Mesendoderm (in vitro differentiated cells): ENCODE data around the gene EVI5. TPM values are rescaled to one million over a fixed set of nuclear protein-coding genes. Genes with fewer than 3 reads are reported as not detected.

Source experiments
- DNase-seq: peaks from one replicate; pipeline ENCODE4 v3.0.0; 2013
- H2AK5ac ChIP-seq: 2 replicates; pipeline ENCODE4 v1.6.1; 2013; ENCODE audit warnings: low read length, inconsistent platforms
- H2BK120ac ChIP-seq: 2 replicates; pipeline ENCODE4 v1.6.1; 2013; ENCODE audit warnings: low read depth, mild to moderate bottlenecking, low read length, moderate library complexity, mixed read lengths
- H2BK15ac ChIP-seq: replicated peaks from 2 replicates; pipeline ENCODE4 v1.6.1; 2013; ENCODE audit warnings: low read depth, mild to moderate bottlenecking, moderate library complexity
- H2BK5ac ChIP-seq: 2 replicates; pipeline ENCODE4 v1.6.1; 2013; ENCODE audit warnings: low read length, inconsistent platforms
- H3K18ac ChIP-seq: 2 replicates; pipeline ENCODE4 v1.6.1; 2013; ENCODE audit warnings: mild to moderate bottlenecking, low read length, mixed read lengths
- H3K23ac ChIP-seq: one replicate; pipeline ENCODE4 v1.6.1; 2013; ENCODE audit warnings: low read length
- H3K27ac ChIP-seq: 2 replicates; pipeline ENCODE4 v1.5.1; 2013; ENCODE audit warnings: low read depth, mild to moderate bottlenecking, inconsistent platforms, low read length, moderate library complexity
- H3K27me3 ChIP-seq: 2 replicates; pipeline ENCODE4 v1.6.1; 2013; ENCODE audit warnings: low read length, control low read depth, mild to moderate bottlenecking, inconsistent platforms; ENCODE audit not compliant: insufficient read depth, poor library complexity
- H3K36me3 ChIP-seq: 2 replicates; pipeline ENCODE4 v1.6.1; 2013; ENCODE audit warnings: low read length, inconsistent platforms; ENCODE audit not compliant: control insufficient read depth, insufficient read depth
- H3K4ac ChIP-seq: one replicate; pipeline ENCODE4 v1.6.1; 2013; ENCODE audit warnings: low read depth, mild to moderate bottlenecking, low read length, moderate library complexity
- H3K4me1 ChIP-seq: 2 replicates; pipeline ENCODE4 v1.6.1; 2013; ENCODE audit warnings: low read depth, low read length, inconsistent platforms; ENCODE audit not compliant: control insufficient read depth
- H3K4me2 ChIP-seq: 2 replicates; pipeline ENCODE4 v1.6.1; 2013; ENCODE audit warnings: low read length
- H3K4me3 ChIP-seq: 2 replicates; pipeline ENCODE4 v1.5.1; 2013; ENCODE audit warnings: mild to moderate bottlenecking, low read length
- H3K56ac ChIP-seq: one replicate; pipeline ENCODE4 v1.6.1; 2013; ENCODE audit warnings: low read length
- H3K79me1 ChIP-seq: 2 replicates; pipeline ENCODE4 v1.6.1; 2013; ENCODE audit warnings: low read length, inconsistent platforms
- H3K79me2 ChIP-seq: 2 replicates; pipeline ENCODE4 v1.6.1; 2013; ENCODE audit warnings: mild to moderate bottlenecking, low read length; ENCODE audit not compliant: control insufficient read depth, insufficient read depth
- H3K9ac ChIP-seq: 2 replicates; pipeline ENCODE4 v1.6.1; 2013; ENCODE audit warnings: low read length, inconsistent platforms
- H4K5ac ChIP-seq: one replicate; pipeline ENCODE4 v1.6.1; 2013; ENCODE audit warnings: low read length
- H4K8ac ChIP-seq: one replicate; pipeline ENCODE4 v1.6.1; 2013; ENCODE audit warnings: low read depth, mild to moderate bottlenecking, control low read depth, low read length, moderate library complexity
- WGBS: extraction: QIAGEN DNeasy Blood & Tissue Kit; methylation state at CpG from one replicate; pipeline ENCODE4 v1.1.7; 2013; ENCODE audit warnings: low lambda C conversion rate, missing lambda C conversion rate; ENCODE audit not compliant: insufficient coverage; ENCODE audit errors: extremely low coverage; 5-methylcytosine and 5-hydroxymethylcytosine counted together
- small RNA-seq: library from polyadenylated mRNA; stranded (forward); fragments of <200 nt; extraction: miRNeasy Mini kit (QIAGEN cat#:217004); gene quantifications from one replicate; pipeline ENCODE3, GENCODE V24; 2013; ENCODE audit not compliant: insufficient read depth

The EVI5 gene

DNA sequence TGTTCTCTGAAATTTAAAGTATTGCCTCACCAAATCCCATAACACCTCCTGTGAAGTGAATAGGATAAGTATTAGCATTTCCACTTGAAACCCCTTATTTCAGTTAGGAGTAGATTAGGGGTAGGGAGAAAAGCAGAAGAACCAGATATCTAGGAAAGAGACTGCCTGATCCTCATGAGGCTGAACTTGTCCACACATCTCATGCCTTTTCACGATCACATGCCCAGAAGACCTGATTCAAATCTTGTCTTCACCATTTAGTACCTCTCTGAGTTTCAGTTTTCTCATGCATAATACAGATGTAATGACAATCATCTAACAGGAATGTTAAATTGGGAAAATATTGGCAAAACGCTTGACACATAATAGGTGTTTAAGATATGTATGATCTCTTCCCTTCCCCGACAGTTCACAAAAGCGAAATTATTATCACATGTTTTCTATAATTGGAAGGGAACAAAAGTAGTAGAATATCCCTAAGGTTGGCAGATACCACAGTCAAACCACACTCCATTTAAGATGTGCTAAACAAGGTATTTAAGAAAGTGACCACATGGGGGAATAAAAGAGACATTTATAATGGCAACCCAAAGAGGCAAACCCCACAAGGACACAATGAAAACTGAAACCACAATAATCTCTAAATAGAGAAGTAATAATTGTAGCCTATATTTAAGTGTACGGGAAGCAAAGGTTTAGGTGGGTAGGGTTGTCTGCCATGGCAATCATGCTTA lies 323.4 kb downstream of the EVI5 start:
- H3K79me2 ChIP-seq, result no peaks in the 10 kb centered on the region
- no peak overlapping the region for H3K9ac ChIP-seq
- no peak overlapping the region for H3K23ac ChIP-seq
- H3K36me3 ChIP-seq, result no peaks in the 10 kb centered on the region
- H4K8ac ChIP-seq, result no peak overlapping the region
- H3K4me2 ChIP-seq, result no peak overlapping the region
- H3K79me1 ChIP-seq, result no peaks in the 10 kb centered on the region
- no peak overlapping the region for H3K18ac ChIP-seq
- no peak for DNase-seq
- H3K27ac ChIP-seq, result no peak overlapping the region
- no peak overlapping the region for H3K4ac ChIP-seq
- no peak overlapping the region for H2BK5ac ChIP-seq
- no peak overlapping the region for H2BK120ac ChIP-seq
- whole genome bisulfite sequencing, result no CpG with 5 or more reads among the region's 5 CpGs
- no peak overlapping the region for H2AK5ac ChIP-seq
- H3K27me3 ChIP-seq, result no peaks in the 10 kb centered on the region
- H2BK15ac ChIP-seq, result no peak overlapping the region
- no peak overlapping the region for H3K4me3 ChIP-seq
- no peak overlapping the region for H3K56ac ChIP-seq
- H4K5ac ChIP-seq, result no peak overlapping the region
- no peaks in the 10 kb centered on the region for H3K4me1 ChIP-seq

DNA sequence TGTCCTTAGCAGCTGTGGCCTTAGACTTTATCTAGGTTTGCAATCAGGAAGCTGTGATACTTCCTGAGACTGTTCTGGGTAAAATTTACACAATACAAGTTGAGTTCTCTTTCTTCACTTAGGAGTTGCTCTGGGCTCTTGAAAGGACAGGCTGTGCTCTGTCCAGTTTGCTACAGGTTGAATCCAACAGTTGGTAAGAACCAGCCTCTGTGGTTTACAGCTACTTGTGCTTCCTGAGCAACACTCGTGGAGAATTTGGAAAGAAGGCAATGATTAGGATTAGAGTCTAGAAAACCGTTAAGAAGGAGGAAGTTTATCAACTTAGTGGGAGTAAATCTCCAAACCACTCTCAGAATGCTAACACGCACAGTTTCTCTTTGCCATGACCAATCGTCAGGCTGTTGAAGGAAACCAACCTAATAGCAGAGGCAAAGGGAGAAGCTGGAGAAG lies 325.0 kb downstream of the EVI5 start:
- Histone ChIP-seq H4K5ac (no peak overlapping the region), H2AK5ac (no peak overlapping the region), H3K9ac (no peak overlapping the region), H3K18ac (no peak overlapping the region), H3K56ac (no peak overlapping the region), H2BK15ac (no peak overlapping the region), H3K27me3 (no peaks in the 10 kb centered on the region), H3K4ac (no peak overlapping the region), H3K36me3 (no peaks in the 10 kb centered on the region), H3K79me2 (no peaks in the 10 kb centered on the region), H2BK120ac (no peak overlapping the region), H3K23ac (no peak overlapping the region), H2BK5ac (no peak overlapping the region), H4K8ac (no peak overlapping the region), H3K27ac (no peak overlapping the region), H3K4me1 (no peaks in the 10 kb centered on the region), H3K4me2 (no peak overlapping the region), H3K4me3 (no peak overlapping the region), H3K79me1 (no peaks in the 10 kb centered on the region)
- no peak for DNase-seq
- WGBS, result no CpG with 5 or more reads among the region's 4 CpGs

Small RNA genes within 50 kb of the gene (small RNA-seq; reads per million reads assigned to genes)
- gene AC104332.2, result not detected
- gene RNU4-59P, result not detected
